ENCODE results near the gene IGSF21.

The IGSF21 gene

DNA sequence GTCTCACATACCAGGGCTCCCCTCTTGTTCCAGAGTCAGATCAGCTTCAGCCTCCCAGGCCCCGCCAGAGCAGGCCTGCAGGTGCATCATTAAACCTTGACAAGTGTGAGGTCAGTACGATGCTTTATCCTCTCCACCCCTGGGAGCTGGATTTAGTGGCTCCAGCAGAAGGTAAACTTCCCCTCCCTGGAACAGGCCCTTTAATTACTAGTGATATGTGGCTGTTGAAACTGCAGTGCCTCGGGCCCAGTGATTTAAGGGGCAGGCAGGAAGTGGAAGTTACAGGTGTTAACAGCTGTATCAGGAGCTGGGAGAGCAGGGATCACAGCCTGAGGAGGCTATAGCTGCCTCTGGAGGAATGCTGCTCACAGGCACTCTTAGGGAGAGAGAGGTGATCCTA is 240.8 kb downstream of the IGSF21 start:
- H3K4me3 ChIP-seq (ENCODE audit: low read depth, low read length): no peak overlapping the region
- H3K9ac ChIP-seq (ENCODE audit: low read depth, low read length): no peak overlapping the region
- H3K27me3 ChIP-seq (ENCODE audit: control insufficient read depth, insufficient read depth, low read length): no peaks in the 10 kb centered on the region
- H3K9me3 ChIP-seq (ENCODE audit: control insufficient read depth, insufficient read depth, low read length): no peaks in the 10 kb centered on the region
- no peak overlapping the region for H3K27ac ChIP-seq (ENCODE audit: low read depth, low read length)
- H3K4me1 ChIP-seq (ENCODE audit: control insufficient read depth, insufficient read depth, low read length): peaks cover 9% of the 10 kb centered on the region; the same call in 1 of the 2 replicates
- H3K36me3 ChIP-seq (ENCODE audit: control insufficient read depth, insufficient read depth, low read length): no peaks in the 10 kb centered on the region

DNA sequence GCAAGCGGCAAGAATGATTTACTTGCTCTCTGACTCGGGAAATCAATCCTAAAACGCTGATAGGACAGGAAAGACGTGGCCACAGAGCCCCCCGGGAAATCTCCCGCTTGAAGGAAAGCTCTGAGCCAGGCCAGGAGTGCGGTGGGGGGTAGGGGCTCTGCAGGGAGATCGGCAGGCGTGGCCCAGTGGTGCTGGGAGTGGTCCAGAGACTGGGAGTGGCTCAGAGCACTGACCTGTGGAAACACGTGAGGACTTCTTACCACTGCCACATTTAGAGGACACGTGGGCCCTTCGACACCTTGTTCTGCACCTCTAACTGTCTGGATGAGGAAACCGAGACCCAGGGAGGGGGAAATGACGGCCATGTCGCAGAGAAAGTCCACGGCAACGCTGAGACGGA is 243.1 kb downstream of the IGSF21 start:
- Histone ChIP-seq H3K4me3 (ENCODE audit: low read depth, low read length) (no peak overlapping the region), H3K9ac (ENCODE audit: low read depth, low read length) (no peak overlapping the region), H3K27me3 (ENCODE audit: control insufficient read depth, insufficient read depth, low read length) (no peaks in the 10 kb centered on the region), H3K27ac (ENCODE audit: low read depth, low read length) (no peak overlapping the region), H3K9me3 (ENCODE audit: control insufficient read depth, insufficient read depth, low read length) (no peaks in the 10 kb centered on the region), H3K4me1 (ENCODE audit: control insufficient read depth, insufficient read depth, low read length) (peaks cover 9% of the 10 kb centered on the region; the same call in 1 of the 2 replicates), H3K36me3 (ENCODE audit: control insufficient read depth, insufficient read depth, low read length) (no peaks in the 10 kb centered on the region)

DNA sequence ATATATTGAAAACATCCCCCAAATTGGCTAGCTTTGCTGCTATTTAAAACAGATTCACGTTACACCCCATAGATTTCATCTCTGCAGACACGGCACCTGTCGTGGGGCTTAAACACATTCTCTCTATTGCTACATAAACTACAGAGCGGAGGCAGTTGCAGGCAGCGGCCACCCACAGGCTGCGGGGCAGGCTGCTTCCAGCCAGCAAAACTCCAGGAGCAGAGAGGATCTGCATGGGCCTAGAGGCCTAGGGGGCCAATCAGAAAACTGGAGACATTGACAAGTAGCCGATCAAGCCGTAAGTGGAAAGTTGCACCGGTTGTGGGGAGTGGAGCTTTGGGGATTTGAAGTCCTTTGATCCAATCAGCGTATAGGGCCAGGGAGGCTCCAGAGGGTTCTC is 244.1 kb downstream of the IGSF21 start:
- H3K4me3 ChIP-seq (ENCODE audit: low read depth, low read length): no peak overlapping the region

DNA sequence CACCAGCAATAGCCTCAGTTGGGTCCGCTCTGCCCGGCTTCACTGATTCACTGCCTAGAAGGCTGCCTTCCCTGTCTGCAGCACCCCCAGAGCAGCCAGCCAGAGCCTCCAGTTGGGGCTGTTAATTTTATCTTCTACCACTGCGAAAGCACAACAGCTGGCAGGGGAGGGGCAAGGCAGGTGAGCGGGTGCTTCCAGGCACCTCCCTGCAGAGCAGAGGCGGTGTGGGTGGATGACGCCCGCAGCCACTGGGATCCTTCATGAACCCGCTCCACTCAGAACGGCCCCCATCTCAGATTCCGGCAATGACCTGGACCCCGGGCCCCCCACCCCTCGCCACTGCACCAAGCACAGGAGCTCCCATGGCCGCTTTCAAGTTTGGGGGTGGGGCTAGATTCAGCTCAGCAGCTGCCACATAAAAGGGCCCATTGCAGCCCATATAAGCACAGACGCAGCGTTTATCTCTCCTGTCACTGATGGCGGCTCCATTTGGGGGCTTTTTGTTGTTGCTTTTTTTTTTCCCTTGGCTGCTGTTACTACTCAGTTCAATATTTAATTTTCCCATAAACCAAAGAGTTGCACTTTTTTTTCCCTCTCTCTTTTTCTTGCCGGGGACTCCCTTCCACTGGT is 245.2 kb downstream of the IGSF21 start:
- Histone ChIP-seq H3K27ac (ENCODE audit: low read depth, low read length) (no peak overlapping the region), H3K27me3 (ENCODE audit: control insufficient read depth, insufficient read depth, low read length) (no peaks in the 10 kb centered on the region), H3K9ac (ENCODE audit: low read depth, low read length) (no peak overlapping the region), H3K9me3 (ENCODE audit: control insufficient read depth, insufficient read depth, low read length) (no peaks in the 10 kb centered on the region), H3K36me3 (ENCODE audit: control insufficient read depth, insufficient read depth, low read length) (no peaks in the 10 kb centered on the region), H3K4me1 (ENCODE audit: control insufficient read depth, insufficient read depth, low read length) (peaks cover 9% of the 10 kb centered on the region; the same call in 1 of the 2 replicates), H3K4me3 (ENCODE audit: low read depth, low read length) (no peak overlapping the region)

More for the DNA sequence above, 244.1 kb downstream of the IGSF21 start:
- H3K9ac ChIP-seq (ENCODE audit: low read depth, low read length): no peak overlapping the region
- no peaks in the 10 kb centered on the region for H3K9me3 ChIP-seq (ENCODE audit: control insufficient read depth, insufficient read depth, low read length)
- H3K4me1 ChIP-seq (ENCODE audit: control insufficient read depth, insufficient read depth, low read length): peaks cover 9% of the 10 kb centered on the region; the same call in 1 of the 2 replicates
- no peak overlapping the region for H3K27ac ChIP-seq (ENCODE audit: low read depth, low read length)
- H3K27me3 ChIP-seq (ENCODE audit: control insufficient read depth, insufficient read depth, low read length): no peaks in the 10 kb centered on the region
- H3K36me3 ChIP-seq (ENCODE audit: control insufficient read depth, insufficient read depth, low read length): no peaks in the 10 kb centered on the region

DNA sequence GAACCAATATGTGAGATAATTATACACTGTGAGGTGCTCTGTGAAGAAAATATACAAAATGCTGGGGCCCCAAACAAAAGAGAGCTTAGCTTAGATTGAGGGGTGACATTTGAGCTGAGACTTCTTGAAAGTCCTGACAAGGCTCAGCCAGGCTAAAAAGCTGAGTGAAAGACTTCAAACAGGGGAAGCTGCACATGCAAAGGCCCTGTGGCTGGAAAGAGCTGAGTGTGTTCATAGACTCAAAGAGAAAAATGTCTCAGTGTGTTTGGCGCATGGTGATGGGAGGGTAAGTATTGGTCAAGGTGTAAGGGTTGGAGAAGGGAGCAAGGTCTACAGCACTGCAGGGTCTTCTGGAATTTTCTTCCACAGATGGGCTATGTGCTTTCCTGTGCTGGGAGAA is 245.9 kb downstream of the IGSF21 start:
- Histone ChIP-seq H3K9me3 (ENCODE audit: control insufficient read depth, insufficient read depth, low read length) (no peaks in the 10 kb centered on the region), H3K9ac (ENCODE audit: low read depth, low read length) (no peak overlapping the region), H3K36me3 (ENCODE audit: control insufficient read depth, insufficient read depth, low read length) (no peaks in the 10 kb centered on the region), H3K27ac (ENCODE audit: low read depth, low read length) (no peak overlapping the region), H3K4me3 (ENCODE audit: low read depth, low read length) (no peak overlapping the region), H3K4me1 (ENCODE audit: control insufficient read depth, insufficient read depth, low read length) (peaks cover 9% of the 10 kb centered on the region; the same call in 1 of the 2 replicates), H3K27me3 (ENCODE audit: control insufficient read depth, insufficient read depth, low read length) (no peaks in the 10 kb centered on the region)

DNA sequence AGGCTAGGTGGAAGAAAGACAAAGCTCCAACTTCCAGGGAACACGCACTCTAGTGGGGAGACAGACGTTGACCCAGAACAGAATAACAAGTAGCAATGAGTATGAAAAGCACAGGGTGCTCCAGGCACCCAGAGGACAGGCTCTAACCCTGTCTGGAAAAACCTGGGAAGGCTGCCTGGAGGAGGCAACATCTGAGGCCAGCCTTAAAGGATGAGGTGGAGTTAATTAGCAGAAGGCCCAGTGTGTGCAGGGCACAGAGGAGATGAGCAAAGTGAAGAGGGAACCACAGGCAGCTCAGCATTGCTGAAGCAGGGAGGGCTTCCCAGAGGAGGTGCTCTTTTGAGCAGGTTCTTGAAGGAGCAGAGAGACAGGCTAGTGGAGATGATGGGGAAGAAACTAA is 246.4 kb downstream of the IGSF21 start:
- Histone ChIP-seq H3K4me1 (ENCODE audit: control insufficient read depth, insufficient read depth, low read length) (peaks cover 9% of the 10 kb centered on the region; the same call in 1 of the 2 replicates), H3K9ac (ENCODE audit: low read depth, low read length) (no peak overlapping the region), H3K4me3 (ENCODE audit: low read depth, low read length) (no peak overlapping the region), H3K36me3 (ENCODE audit: control insufficient read depth, insufficient read depth, low read length) (no peaks in the 10 kb centered on the region), H3K9me3 (ENCODE audit: control insufficient read depth, insufficient read depth, low read length) (no peaks in the 10 kb centered on the region), H3K27ac (ENCODE audit: low read depth, low read length) (no peak overlapping the region), H3K27me3 (ENCODE audit: control insufficient read depth, insufficient read depth, low read length) (no peaks in the 10 kb centered on the region)

DNA sequence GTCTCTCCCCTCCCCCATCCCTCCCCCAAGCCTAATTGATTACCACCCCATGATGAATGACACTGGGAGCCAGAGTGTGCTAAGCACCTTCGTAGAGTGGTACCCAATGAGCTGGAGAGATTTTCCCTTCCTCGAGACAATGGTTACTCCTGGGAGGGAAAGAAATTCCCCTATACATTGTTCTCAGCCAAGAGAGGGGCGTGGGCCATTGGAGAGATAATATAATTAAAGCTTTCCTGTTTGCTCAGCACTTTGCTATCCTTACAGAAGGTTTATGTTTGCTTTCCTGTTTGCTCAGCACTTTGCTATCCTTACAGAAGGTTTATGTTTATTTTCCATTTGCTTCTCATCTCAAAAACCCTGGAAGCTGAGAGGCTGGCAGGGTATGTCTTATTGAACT is 247.0 kb downstream of the IGSF21 start:
- Histone ChIP-seq H3K27ac (ENCODE audit: low read depth, low read length) (no peak overlapping the region), H3K4me3 (ENCODE audit: low read depth, low read length) (no peak overlapping the region), H3K9ac (ENCODE audit: low read depth, low read length) (no peak overlapping the region), H3K27me3 (ENCODE audit: control insufficient read depth, insufficient read depth, low read length) (no peaks in the 10 kb centered on the region), H3K4me1 (ENCODE audit: control insufficient read depth, insufficient read depth, low read length) (peaks cover 9% of the 10 kb centered on the region; the same call in 1 of the 2 replicates), H3K36me3 (ENCODE audit: control insufficient read depth, insufficient read depth, low read length) (no peaks in the 10 kb centered on the region), H3K9me3 (ENCODE audit: control insufficient read depth, insufficient read depth, low read length) (no peaks in the 10 kb centered on the region)

DNA sequence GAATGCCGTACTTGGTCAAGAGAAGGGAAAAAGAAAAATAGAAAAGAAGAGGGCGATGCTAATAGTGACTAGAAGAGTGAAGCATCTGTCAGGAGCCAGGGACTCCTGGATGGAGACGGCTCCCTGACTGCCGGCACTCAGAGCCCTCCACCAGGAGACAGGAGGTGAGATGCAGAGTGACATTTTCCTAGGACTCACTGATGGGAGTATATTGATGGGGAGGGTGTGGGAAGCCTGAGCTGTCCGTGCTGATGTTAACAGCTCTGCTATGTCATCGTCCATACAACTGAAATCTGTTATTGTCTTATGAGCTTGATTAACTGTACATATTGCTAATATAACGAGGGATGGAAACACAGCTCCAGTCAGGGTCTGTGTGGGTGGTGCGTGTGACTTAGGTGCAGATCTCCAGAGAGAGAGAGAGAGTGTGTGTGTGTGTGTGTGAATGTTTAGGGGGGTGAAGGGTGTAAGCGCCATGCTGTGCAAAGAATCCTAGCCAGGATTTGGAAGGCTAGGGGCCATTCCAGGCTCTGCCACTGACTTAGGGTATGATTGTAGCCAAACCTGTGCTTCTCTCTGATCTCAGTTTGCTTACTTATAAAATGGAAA is 250.1 kb downstream of the IGSF21 start:
- Histone ChIP-seq H3K36me3 (ENCODE audit: control insufficient read depth, insufficient read depth, low read length) (no peaks in the 10 kb centered on the region), H3K27me3 (ENCODE audit: control insufficient read depth, insufficient read depth, low read length) (no peaks in the 10 kb centered on the region), H3K9me3 (ENCODE audit: control insufficient read depth, insufficient read depth, low read length) (no peaks in the 10 kb centered on the region), H3K27ac (ENCODE audit: low read depth, low read length) (no peak overlapping the region), H3K9ac (ENCODE audit: low read depth, low read length) (no peak overlapping the region), H3K4me1 (ENCODE audit: control insufficient read depth, insufficient read depth, low read length) (0 out of 2 replicates have a peak, but pooled peaks cover under 1% of the 10 kb centered on the region), H3K4me3 (ENCODE audit: low read depth, low read length) (no peak overlapping the region)

DNA sequence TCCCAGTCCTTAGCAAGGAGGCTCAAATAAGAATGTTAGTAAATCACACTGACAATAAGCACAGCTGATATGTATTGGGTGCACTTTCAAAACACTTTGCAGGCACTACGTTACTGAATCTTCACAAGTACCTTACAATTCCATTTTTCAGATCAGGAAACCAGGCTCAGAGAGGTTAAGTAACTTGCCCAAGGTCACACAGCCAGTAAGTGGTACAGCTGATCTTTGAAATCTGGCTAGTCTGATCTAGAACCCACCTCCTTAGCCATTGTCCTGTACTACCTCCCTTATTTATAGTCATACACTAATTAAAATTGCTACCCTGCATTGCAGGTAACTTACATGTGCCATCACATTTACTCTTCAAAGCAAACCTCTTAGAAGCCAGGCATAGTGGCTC is 251.0 kb downstream of the IGSF21 start:
- Histone ChIP-seq H3K9ac (ENCODE audit: low read depth, low read length) (no peak overlapping the region), H3K4me3 (ENCODE audit: low read depth, low read length) (no peak overlapping the region), H3K9me3 (ENCODE audit: control insufficient read depth, insufficient read depth, low read length) (no peaks in the 10 kb centered on the region), H3K27me3 (ENCODE audit: control insufficient read depth, insufficient read depth, low read length) (no peaks in the 10 kb centered on the region), H3K4me1 (ENCODE audit: control insufficient read depth, insufficient read depth, low read length) (no peaks in the 10 kb centered on the region), H3K27ac (ENCODE audit: low read depth, low read length) (no peak overlapping the region), H3K36me3 (ENCODE audit: control insufficient read depth, insufficient read depth, low read length) (no peaks in the 10 kb centered on the region)

DNA sequence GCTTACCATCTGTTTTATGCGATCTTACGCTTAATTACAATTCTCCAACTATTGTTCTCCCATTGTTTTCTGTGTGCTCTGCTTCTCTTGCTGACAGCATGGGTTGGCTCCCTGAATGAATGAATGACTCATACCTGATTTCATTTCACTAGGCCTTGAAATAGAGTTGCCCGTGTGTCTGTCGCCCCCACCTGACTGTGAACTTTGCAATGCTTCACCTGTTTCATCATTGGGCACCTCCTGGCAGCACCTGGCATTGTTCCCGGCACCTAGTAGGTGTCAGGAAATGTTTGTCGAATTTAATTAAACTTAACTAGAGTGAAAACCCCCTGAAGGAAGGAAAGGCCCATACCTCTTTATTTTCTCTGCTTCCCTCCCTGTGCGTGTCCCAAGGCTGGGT is 252.7 kb downstream of the IGSF21 start:
- H3K9me3 ChIP-seq (ENCODE audit: control insufficient read depth, insufficient read depth, low read length): no peaks in the 10 kb centered on the region
- H3K36me3 ChIP-seq (ENCODE audit: control insufficient read depth, insufficient read depth, low read length): no peaks in the 10 kb centered on the region
- no peaks in the 10 kb centered on the region for H3K4me1 ChIP-seq (ENCODE audit: control insufficient read depth, insufficient read depth, low read length)
- no peak overlapping the region for H3K4me3 ChIP-seq (ENCODE audit: low read depth, low read length)
- no peaks in the 10 kb centered on the region for H3K27me3 ChIP-seq (ENCODE audit: control insufficient read depth, insufficient read depth, low read length)
- no peak overlapping the region for H3K27ac ChIP-seq (ENCODE audit: low read depth, low read length)
- no peak overlapping the region for H3K9ac ChIP-seq (ENCODE audit: low read depth, low read length)

DNA sequence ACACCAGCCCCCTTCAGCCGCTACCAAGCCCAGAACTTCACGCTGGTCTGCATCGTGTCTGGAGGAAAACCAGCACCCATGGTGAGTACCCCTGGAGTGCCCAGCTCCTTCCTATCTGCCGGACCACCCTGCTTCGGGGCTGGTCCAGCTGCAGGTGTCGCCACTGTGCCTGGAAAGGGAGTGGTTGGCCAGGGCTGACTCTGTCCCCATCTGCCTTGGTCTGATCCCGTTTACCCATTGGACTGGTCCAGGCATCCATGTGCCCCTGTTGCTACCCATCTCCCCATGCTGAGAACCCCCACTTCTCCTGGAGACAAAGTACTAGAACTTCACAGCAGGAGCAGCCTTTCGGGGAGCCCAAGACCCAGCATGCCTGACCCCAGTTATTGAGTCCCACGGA is 254.6 kb downstream of the IGSF21 start:
- H3K27ac ChIP-seq (ENCODE audit: low read depth, low read length): no peak overlapping the region

More for the DNA sequence above, 254.6 kb downstream of the IGSF21 start:
- Histone ChIP-seq H3K9ac (ENCODE audit: low read depth, low read length) (no peak overlapping the region), H3K27me3 (ENCODE audit: control insufficient read depth, insufficient read depth, low read length) (no peaks in the 10 kb centered on the region), H3K4me1 (ENCODE audit: control insufficient read depth, insufficient read depth, low read length) (no peaks in the 10 kb centered on the region), H3K36me3 (ENCODE audit: control insufficient read depth, insufficient read depth, low read length) (no peaks in the 10 kb centered on the region), H3K4me3 (ENCODE audit: low read depth, low read length) (no peak overlapping the region), H3K9me3 (ENCODE audit: control insufficient read depth, insufficient read depth, low read length) (no peaks in the 10 kb centered on the region)
